Nephron progenitor cell (in vitro differentiated cells): ENCODE data around the gene GATA5.

Experiments used
- DNase-seq: peaks from one replicate; pipeline ENCODE4 v3.0.0; 2021
- H3K27ac Mint-ChIP-seq: 2 replicates; pipeline ENCODE4 v1.8.0; 2021; ENCODE audit warnings: mild to moderate bottlenecking, moderate library complexity, mixed read lengths
- H3K27me3 Mint-ChIP-seq: 2 replicates; pipeline ENCODE4 v1.8.0; 2021; ENCODE audit warnings: mild to moderate bottlenecking, low read depth, mixed read lengths; ENCODE audit not compliant: poor library complexity
- H3K36me3 Mint-ChIP-seq: 2 replicates; pipeline ENCODE4 v1.8.0; 2021; ENCODE audit warnings: low read depth, mixed read lengths
- H3K4me1 Mint-ChIP-seq: 2 replicates; pipeline ENCODE4 v1.8.0; 2021; ENCODE audit warnings: mixed read lengths
- H3K4me3 Mint-ChIP-seq: 2 replicates; pipeline ENCODE4 v1.8.0; 2021; ENCODE audit warnings: mild to moderate bottlenecking, moderate library complexity, mixed read lengths
- H3K9me3 Mint-ChIP-seq: 2 replicates; pipeline ENCODE4 v1.8.0; 2021; ENCODE audit warnings: mild to moderate bottlenecking, moderate library complexity, mixed read lengths
- CTCF ChIP-seq: fragments of 200-600 bp; sonication (generic); IDR thresholded peaks from 2 replicates; pipeline ENCODE4 v1.5.0; 2021; ENCODE audit warnings: antibody characterized with exemption

Gene GATA5

GRCh38 chr20:62498874-62499273, 23.1 kb upstream of the GATA5 start:
- H3K4me1 Mint-ChIP-seq = peaks cover 46% of the 10 kb centered on the region
- DNase-seq = no peak

GRCh38 chr20:62496568-62497218, 20.9 kb upstream of the GATA5 start:
- Mint-ChIP-seq H3K9me3 (no peaks in the 10 kb centered on the region), H3K4me3 (no peak overlapping the region), H3K36me3 (no peaks in the 10 kb centered on the region), H3K27ac (no peak overlapping the region), H3K4me1 (peaks cover 36% of the 10 kb centered on the region), H3K27me3 (peaks cover 21% of the 10 kb centered on the region)
- TF ChIP-seq CTCF = peak; percentile 78
- DNase-seq = peak; percentile 80

More at GRCh38 chr20:62498874-62499273, 23.1 kb upstream of the GATA5 start:
- no peaks in the 10 kb centered on the region for H3K9me3 Mint-ChIP-seq
- no peak overlapping the region for H3K27ac Mint-ChIP-seq
- H3K4me3 Mint-ChIP-seq = no peak overlapping the region
- no peak for TF ChIP-seq CTCF
- no peaks in the 10 kb centered on the region for H3K36me3 Mint-ChIP-seq
- peaks cover 14% of the 10 kb centered on the region for H3K27me3 Mint-ChIP-seq

DNA sequence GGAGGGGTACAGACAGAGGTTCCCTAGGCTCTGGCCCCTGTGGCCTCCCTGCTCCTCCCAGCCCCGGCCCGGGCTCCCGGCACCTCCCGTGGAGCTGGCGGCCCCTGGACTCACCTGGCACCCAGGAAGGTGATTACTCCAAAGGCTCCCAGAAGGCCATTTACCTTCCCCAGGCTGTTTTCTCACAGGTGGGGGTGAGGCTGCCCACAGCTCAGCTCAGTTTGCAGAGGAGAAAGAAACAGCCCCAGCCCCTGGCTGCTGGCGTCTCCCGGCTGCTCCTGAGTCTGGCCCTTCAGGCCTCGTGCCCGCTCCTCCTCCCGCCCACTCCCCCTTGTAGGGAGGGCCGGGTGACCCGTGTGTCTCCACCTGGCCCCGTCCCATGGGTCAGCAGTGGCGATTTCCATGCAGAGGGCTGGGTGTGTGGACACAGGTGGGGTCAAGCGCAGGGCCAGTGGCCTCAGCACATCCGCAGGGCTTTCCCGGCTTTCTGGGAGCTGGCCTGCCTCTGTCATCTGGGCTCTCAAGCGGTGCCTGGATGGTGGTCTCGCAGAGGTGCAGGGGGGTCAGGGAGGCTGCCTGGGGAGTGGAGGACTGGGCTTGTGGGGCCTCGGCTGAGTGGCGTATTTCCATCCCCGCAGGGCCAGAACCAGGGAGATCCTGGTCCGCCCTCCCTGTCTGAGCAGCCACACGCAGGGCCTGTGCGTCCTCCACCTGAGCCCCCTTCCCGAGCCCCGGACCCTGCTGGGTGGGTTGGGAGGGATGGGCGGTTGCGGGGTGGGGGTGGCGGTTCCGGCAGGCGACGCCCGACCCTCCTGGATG, 20.2 kb upstream of the GATA5 start:
- H3K27me3 Mint-ChIP-seq = peaks cover 21% of the 10 kb centered on the region
- H3K9me3 Mint-ChIP-seq = no peaks in the 10 kb centered on the region
- H3K4me1 Mint-ChIP-seq = peaks cover 32% of the 10 kb centered on the region
- no peak for DNase-seq
- TF ChIP-seq CTCF = no peak
- no peaks in the 10 kb centered on the region for H3K36me3 Mint-ChIP-seq
- H3K27ac Mint-ChIP-seq = no peak overlapping the region
- no peak overlapping the region for H3K4me3 Mint-ChIP-seq

DNA sequence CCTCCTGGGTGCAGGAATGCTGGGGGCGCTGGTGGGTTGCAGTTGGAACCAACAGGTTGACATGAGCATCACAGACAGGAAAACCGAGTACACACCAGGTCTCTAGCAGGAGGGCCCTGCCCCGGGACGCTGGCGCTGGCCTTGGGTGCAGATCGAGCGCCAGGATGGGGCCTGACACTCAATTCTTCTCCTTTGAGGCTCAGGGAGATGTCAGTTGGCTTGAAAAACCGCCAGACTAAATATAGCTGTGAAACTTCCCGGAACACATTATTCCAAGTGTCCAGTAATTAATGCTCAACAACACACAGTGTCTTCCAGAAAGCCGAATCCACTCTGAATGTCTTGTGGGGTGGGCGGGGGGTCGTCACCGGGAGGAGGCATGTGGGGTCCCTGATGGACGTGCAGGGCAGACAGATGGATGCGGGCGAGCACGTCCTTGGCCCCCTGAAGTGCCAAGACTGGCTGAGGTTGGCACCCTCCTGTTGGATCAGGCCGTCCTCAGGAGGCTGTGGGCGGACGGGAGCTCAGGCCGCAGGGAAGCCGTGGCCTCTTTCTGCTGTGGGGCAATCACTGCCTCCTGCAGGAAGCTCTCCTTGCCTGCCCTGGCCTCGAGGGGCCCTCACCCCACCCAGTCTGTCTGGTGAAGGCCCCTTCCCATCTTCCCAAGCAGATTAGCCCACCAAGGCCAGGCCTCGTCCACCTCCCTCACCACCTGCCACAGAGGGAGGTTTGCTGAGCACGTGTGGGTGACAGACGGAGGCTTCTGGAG, 19.4 kb upstream of the GATA5 start:
- TF ChIP-seq CTCF = no peak
- H3K27ac Mint-ChIP-seq = no peak overlapping the region
- peaks cover 24% of the 10 kb centered on the region for H3K4me1 Mint-ChIP-seq
- H3K27me3 Mint-ChIP-seq = peaks cover 19% of the 10 kb centered on the region
- H3K9me3 Mint-ChIP-seq = no peaks in the 10 kb centered on the region
- no peaks in the 10 kb centered on the region for H3K36me3 Mint-ChIP-seq
- no peak for DNase-seq
- no peak overlapping the region for H3K4me3 Mint-ChIP-seq

- Mint-ChIP-seq H3K27ac (no peak overlapping the region), H3K4me3 (no peak overlapping the region), H3K27me3 (peaks cover 14% of the 10 kb centered on the region), H3K9me3 (no peaks in the 10 kb centered on the region), H3K4me1 (peaks cover 18% of the 10 kb centered on the region), H3K36me3 (no peaks in the 10 kb centered on the region)
- TF ChIP-seq CTCF = no peak
- DNase-seq = no peak
These were observed 18.7 kb upstream of the GATA5 start for GRCh38 chr20:62494537-62494936.
